Muscle of back (tissue), 11 donors: ENCODE results near the gene KCNC4. TPM values are rescaled to one million over a fixed set of nuclear protein-coding genes. Genes with fewer than 3 reads are reported as not detected.

ENCODE experiments used
- DNase-seq, 3 donors: peaks; one replicate each; pipeline versions ENCODE4 v3.0.0 to v3.0.0-alpha.2; 2013
- polyA plus RNA-seq, 10 donors: library from polyadenylated mRNA; unstranded; fragments of 120-200 nt; gene quantifications; one replicate each; pipeline ENCODE4 v1.2.1, GENCODE V29; 2013; ENCODE audit not compliant: insufficient read length in 10 of 10

The KCNC4 gene
- polyA plus RNA-seq, 10 donors: 5.5 to 9.3 (median 6.7) TPM

GRCh38 chr1:110228869-110229268 is 18.8 kb downstream of the KCNC4 start:
- DNase-seq: no peak

- DNase-seq: no peak
Measured at GRCh38 chr1:110229348-110230001, 19.4 kb downstream of the KCNC4 start.

- no peak for DNase-seq
Measured at GRCh38 chr1:110230381-110231199, 20.5 kb downstream of the KCNC4 start.

- no peak for DNase-seq
Measured at GRCh38 chr1:110233861-110234260, 23.7 kb downstream of the KCNC4 start.

- no peak for DNase-seq
Measured at GRCh38 chr1:110234691-110235090, 24.6 kb downstream of the KCNC4 start.

GRCh38 chr1:110235181-110235833 is 25.2 kb downstream of the KCNC4 start:
- peak in 1 of 3 donors; percentile 44 for DNase-seq

- peak in 1 of 3 donors; percentile 31 for DNase-seq
Measured at GRCh38 chr1:110235834-110236682, 25.9 kb downstream of the KCNC4 start.

GRCh38 chr1:110237386-110238152 is 27.5 kb downstream of the KCNC4 start:
- no peak for DNase-seq

GRCh38 chr1:110239441-110240430 is 29.6 kb downstream of the KCNC4 start:
- DNase-seq: peak in 2 of 3 donors; percentile 28 to 66

GRCh38 chr1:110240476-110241210 is 30.5 kb downstream of the KCNC4 start:
- peak in 1 of 3 donors; percentile 31 for DNase-seq

- DNase-seq: no peak
Measured at GRCh38 chr1:110241516-110241915, 31.4 kb downstream of the KCNC4 start.

GRCh38 chr1:110242062-110242461 is 31.9 kb downstream of the KCNC4 start:
- DNase-seq: no peak

GRCh38 chr1:110242731-110243130 is 32.6 kb downstream of the KCNC4 start:
- DNase-seq: no peak

GRCh38 chr1:110243146-110243545 is 33.0 kb downstream of the KCNC4 start:
- no peak for DNase-seq

- DNase-seq: no peak
Measured at GRCh38 chr1:110243574-110243973, 33.5 kb downstream of the KCNC4 start.

GRCh38 chr1:110245876-110246620 is 35.9 kb downstream of the KCNC4 start:
- DNase-seq: no peak

GRCh38 chr1:110248746-110249145 is 38.6 kb downstream of the KCNC4 start:
- DNase-seq: no peak

- no peak for DNase-seq
Measured at GRCh38 chr1:110249256-110249655, 39.1 kb downstream of the KCNC4 start.
